BJ (cell line): ENCODE measurements around the gene TFRC. TPM values are rescaled to one million over a fixed set of nuclear protein-coding genes. Genes with fewer than 3 reads are reported as not detected.
"Not testable (repeated sequence)": the region's sequence is repeated elsewhere in the genome, so short reads cannot be mapped to it uniquely, and the experiment has no call there.

Experiments
- CTCF ChIA-PET: fragments of 350-600 bp; formaldehyde crosslinking; extraction: SDS; loops from one replicate; lab custom pipeline; 2021; ENCODE audit warnings: antibody characterized with exemption, inconsistent platforms; lab: Yijun Ruan, JAX
- POLR2A ChIA-PET: fragments of 300-600 bp; sonication (Branson Sonifier 250); formaldehyde crosslinking; extraction: SDS; loops from one replicate; lab custom pipeline; 2021; ENCODE audit warnings: antibody characterized with exemption; lab: Charles Lee
- DNase-seq: peaks from one replicate; pipeline ENCODE4 v3.0.0-alpha.2; 2011; ENCODE audit warnings: low read depth
- H3K27me3 ChIP-seq: 2 replicates; pipeline ENCODE4 v1.6.0; 2011; ENCODE audit warnings: low read length; ENCODE audit not compliant: control insufficient read depth, insufficient read depth
- H3K36me3 ChIP-seq: 2 replicates; pipeline ENCODE4 v1.5.1; 2011; ENCODE audit warnings: low read length; ENCODE audit not compliant: control insufficient read depth, insufficient read depth
- H3K4me3 ChIP-seq: 2 replicates; pipeline ENCODE4 v1.5.1; 2011; ENCODE audit warnings: low read depth, mild to moderate bottlenecking, control low read depth, low read length
- CTCF ChIP-seq: IDR thresholded peaks from 2 replicates; pipeline ENCODE4 v1.5.1; 2011; ENCODE audit warnings: low read depth, mild to moderate bottlenecking, control low read depth, inconsistent platforms, low read length, moderate library complexity; ENCODE audit not compliant: insufficient read depth
- polyA plus RNA-seq: library from polyadenylated mRNA; depleted of rRNA; stranded (reverse); fragments of >200 nt; gene quantifications from 2 replicates; pipeline ENCODE4 v1.2.3, GENCODE V29; 2011

The TFRC gene
- polyA plus RNA-seq, 1 experiment: 60.7 TPM

- ChIA-PET CTCF (interaction anchor here (0.9 to 4.5 kb wide), 15 partner anchors 8 to 456 kb away, joined by 3 to 56 read pairs (median 6); no protein-coding TSS in a partner anchor), POLR2A (no interaction called here)
- no peaks in the 10 kb centered on the region for H3K27me3 ChIP-seq
- no peak for TF ChIP-seq CTCF
- peaks cover 8% of the 10 kb centered on the region for H3K36me3 ChIP-seq
- DNase-seq: no peak
- H3K4me3 ChIP-seq: no peak overlapping the region
These were observed 9.6 kb downstream of the TFRC start for GRCh38 chr3:196072313-196072712.

GRCh38 chr3:196068812-196069211 is 13.1 kb downstream of the TFRC start:
- DNase-seq, POLR2A ChIA-PET, H3K27me3 ChIP-seq, H3K36me3 ChIP-seq, H3K4me3 ChIP-seq: not testable (repeated sequence)
- CTCF ChIA-PET: interaction anchor here (0.9 kb wide), 1 partner anchor 127 kb away, joined by 5 read pairs; no protein-coding TSS in a partner anchor

GRCh38 chr3:196067439-196067838 is 14.5 kb downstream of the TFRC start:
- CTCF ChIA-PET: no interaction called here
- DNase-seq: no peak
- POLR2A ChIA-PET: no interaction called here
- no peak for TF ChIP-seq CTCF
- Histone ChIP-seq H3K4me3 (no peak overlapping the region), H3K27me3 (no peaks in the 10 kb centered on the region), H3K36me3 (peaks cover 3% of the 10 kb centered on the region)

- no peak overlapping the region for H3K4me3 ChIP-seq
- no peak for TF ChIP-seq CTCF
- peaks cover 8% of the 10 kb centered on the region for H3K36me3 ChIP-seq
- DNase-seq: no peak
- CTCF ChIA-PET: interaction anchor here (0.9 to 3.2 kb wide), 2 partner anchors 10 to 14 kb away, joined by 4 to 31 read pairs; no protein-coding TSS in a partner anchor
- no peaks in the 10 kb centered on the region for H3K27me3 ChIP-seq
- POLR2A ChIA-PET: no interaction called here
These were observed 17.9 kb downstream of the TFRC start for GRCh38 chr3:196063971-196064370.

- Histone ChIP-seq H3K36me3 (peaks cover 8% of the 10 kb centered on the region), H3K4me3 (no peak overlapping the region), H3K27me3 (no peaks in the 10 kb centered on the region)
- ChIA-PET CTCF (interaction anchor here (3.2 kb wide), 1 partner anchor 11 kb away, joined by 31 read pairs; no protein-coding TSS in a partner anchor), POLR2A (no interaction called here)
- DNase-seq: no peak
- no peak for TF ChIP-seq CTCF
These were observed 18.4 kb downstream of the TFRC start for GRCh38 chr3:196063456-196063855.

GRCh38 chr3:196063049-196063448 is 18.8 kb downstream of the TFRC start:
- CTCF ChIA-PET: interaction anchor here (2.4 to 3.2 kb wide), 2 partner anchors 11 to 133 kb away, joined by 5 to 31 read pairs; no protein-coding TSS in a partner anchor
- no peak for TF ChIP-seq CTCF
- H3K36me3 ChIP-seq: peaks cover 10% of the 10 kb centered on the region
- no peak overlapping the region for H3K4me3 ChIP-seq
- H3K27me3 ChIP-seq: no peaks in the 10 kb centered on the region
- no peak for DNase-seq
- POLR2A ChIA-PET: no interaction called here
